NCI-H2171 (cell line): ENCODE measurements around the gene SGSM2.

Experiments
- DNase-seq: peaks from one replicate; lab custom pipeline; 2025; lab: John Stamatoyannopoulos, UW

SGSM2 gene

DNA sequence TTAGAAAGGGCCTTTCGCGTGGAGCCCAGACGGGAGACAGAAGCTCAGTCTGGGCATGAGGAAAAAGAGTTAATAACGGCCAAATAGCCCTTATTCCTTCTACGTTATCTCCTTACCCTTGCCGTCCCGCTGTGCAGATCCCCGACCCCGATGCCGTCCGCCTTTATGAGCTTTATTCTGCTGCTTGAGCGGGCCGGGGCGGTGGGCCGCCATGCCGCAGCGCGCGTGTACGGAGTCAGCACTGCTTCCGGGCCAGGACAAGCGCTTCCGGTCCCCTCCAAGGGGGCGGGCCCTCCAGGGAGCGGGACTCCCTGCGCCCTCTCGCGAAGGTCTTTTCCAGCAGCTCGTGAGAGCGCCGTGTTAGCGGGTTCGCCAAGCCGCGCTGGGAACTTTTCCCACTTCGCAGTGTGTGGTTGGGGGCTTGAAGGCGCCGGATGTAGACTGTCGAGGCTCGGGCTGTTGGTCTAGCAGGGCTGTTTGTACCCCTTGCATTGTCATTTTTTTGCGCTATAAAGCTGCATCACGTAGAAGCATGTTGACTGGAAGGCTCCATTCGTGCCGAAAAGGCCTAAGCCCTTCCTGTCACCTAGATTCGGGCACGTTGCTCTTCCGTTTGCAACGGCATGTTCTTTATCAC, 968 bp upstream of the SGSM2 start, which contains the start of gene TSR1:
TSS of gene TSR1 (minus strand) at position 243 of the 637 bp plus-strand sequence. CDS start at position 213, 30 bp downstream.
- DNase-seq = peak; percentile 90

GRCh38 chr17:2337544-2338314, 428 bp downstream of the SGSM2 start:
- DNase-seq = peak; percentile 29

DNA sequence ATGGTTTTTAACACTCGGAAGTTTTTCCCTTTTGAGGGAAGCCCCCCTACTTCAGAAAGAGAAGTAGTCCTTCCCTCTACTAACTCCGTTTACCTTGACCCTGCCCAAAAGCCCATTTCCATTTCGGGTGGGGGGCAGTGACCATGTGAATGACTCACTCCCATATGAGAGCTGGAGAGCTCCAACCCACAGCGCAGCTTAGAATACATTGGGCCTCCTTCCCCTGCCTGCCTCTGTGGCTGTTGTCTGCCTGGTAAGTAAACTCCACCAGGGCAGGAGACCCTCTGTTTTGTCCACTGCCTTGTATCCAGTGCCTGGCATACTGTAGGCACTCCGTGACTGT, 985 bp downstream of the SGSM2 start:
- no peak for DNase-seq

GRCh38 chr17:2343421-2343820, 6.1 kb downstream of the SGSM2 start:
- DNase-seq = no peak

DNA sequence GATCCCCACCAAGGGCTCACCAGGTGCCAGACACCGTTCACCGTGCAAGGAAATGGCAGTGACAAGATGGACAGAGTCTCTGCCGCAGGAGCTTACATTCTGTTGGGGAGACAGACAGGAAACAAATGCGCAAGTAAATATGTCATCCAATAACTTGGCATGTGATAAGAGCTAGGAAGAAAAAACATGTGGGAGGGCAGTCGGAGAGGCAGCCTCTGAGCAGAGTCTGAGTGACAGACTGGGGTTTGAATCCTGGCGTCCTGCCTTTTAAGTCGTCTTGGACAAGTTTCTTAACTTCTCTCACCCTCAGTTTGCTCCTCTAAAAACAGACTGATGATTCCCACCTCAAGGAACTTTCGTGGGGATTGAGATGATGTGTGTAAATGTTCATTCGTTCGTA, 7.2 kb downstream of the SGSM2 start:
- no peak for DNase-seq

GRCh38 chr17:2346475-2346874, 9.2 kb downstream of the SGSM2 start:
- DNase-seq = no peak

DNA sequence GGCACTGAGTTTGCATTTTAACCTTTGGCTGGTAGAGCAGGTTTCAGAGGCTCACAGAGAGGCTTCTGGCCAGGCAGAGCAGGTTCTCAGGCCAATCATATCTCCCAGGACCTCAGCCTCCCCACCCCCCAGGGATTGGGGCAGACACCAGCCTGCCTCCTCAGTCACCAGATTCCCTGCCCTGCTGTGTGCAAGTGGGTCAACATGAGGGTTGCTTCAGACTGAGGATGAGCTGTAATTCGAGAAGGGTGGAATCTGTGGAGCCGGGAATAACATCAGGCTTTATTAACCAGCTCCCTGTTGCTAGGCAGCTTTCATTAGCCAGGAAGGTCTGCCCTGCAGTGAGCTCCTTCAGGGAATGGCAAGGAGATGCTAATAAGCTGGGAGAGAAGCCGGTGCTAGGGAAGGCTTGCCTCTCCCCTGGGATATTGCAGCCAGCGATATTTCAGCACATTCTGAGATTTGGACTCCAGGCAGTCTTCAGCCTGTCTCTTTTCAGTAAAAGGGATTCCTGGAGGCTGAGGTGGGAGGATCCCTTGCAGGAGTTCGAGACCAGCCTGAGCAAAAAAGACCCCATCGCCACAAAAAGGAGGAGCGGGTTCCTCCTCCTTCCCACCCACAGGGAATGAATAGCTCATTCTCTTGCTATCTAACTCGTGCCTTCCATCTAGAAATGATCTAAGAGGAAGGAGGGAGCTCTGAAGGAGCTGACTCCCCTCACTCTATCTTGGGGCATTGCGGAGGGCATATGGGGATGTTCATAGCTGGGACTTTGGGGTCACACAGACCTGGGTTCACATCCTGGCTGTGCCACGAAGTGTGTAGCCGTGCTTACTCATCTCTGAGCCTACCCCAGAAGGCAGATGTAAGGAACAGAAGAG, 10.7 kb downstream of the SGSM2 start:
- peak; percentile 93 for DNase-seq

GRCh38 chr17:2351269-2351668, 14.0 kb downstream of the SGSM2 start:
- DNase-seq = no peak

DNA sequence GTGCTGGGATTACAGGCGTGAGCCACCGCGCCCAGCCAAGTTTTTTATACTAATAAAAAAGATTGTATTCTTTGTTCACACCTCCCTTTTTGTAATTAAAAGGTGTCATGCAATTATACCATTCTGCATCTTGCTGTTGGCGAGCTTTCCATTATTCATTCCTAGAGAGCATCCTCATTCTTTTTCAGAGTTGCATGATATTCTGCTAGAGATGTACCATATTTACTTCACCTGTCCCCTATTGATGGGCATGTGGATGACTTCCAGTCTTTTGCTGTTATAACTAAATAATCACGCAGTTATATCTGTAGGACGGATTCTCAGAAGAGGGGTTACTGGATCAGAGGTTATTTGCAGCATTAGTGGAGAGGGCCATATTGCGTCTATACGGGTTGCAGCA, 17.0 kb downstream of the SGSM2 start:
- DNase-seq = no peak

DNA sequence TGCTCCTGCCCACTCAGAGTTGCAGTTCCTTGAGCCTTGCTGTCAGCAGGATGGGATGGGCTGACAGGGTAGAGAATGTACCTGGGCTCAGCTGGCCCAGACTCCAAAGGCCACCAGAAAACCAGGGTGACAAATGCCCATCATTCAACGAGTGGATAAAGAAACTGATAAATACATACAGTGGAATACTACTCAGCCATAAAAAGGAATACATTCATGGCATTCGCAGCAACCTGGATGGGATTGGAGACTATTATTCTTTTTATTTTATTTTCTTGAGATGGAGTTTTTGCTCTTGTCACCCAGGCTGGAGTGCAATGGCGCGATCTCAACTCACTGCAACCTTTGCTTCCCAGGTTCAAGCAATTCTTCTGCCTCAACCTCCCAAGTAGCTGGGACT, 19.9 kb downstream of the SGSM2 start:
- DNase-seq = no peak

GRCh38 chr17:2357931-2358434, 20.7 kb downstream of the SGSM2 start:
- DNase-seq = no peak

- no peak for DNase-seq
Observed at GRCh38 chr17:2361010-2361760, 23.9 kb downstream of the SGSM2 start.

- DNase-seq = no peak
Observed at GRCh38 chr17:2362016-2362415, 24.7 kb downstream of the SGSM2 start.

GRCh38 chr17:2362416-2362815, 25.1 kb downstream of the SGSM2 start:
- no peak for DNase-seq

DNA sequence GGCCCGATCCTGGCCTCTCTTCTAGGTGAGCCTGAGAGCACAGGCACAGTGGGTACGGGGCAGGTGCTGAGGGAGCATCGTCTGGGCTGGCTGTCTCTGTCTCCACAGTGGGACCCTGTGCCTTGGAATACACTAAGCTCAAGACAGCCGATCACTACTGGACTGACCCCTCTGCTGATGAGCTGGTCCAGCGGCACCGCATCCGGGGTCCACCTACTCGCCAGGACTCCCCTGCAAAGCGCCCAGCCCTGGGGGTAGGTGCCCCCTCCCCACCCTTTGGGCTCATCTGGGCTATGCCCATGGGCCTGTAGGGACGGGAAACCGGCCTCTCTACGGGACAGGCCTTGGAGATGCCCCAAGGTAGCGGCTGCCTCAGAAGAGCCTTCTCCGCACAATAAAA, 25.6 kb downstream of the SGSM2 start:
- no peak for DNase-seq

DNA sequence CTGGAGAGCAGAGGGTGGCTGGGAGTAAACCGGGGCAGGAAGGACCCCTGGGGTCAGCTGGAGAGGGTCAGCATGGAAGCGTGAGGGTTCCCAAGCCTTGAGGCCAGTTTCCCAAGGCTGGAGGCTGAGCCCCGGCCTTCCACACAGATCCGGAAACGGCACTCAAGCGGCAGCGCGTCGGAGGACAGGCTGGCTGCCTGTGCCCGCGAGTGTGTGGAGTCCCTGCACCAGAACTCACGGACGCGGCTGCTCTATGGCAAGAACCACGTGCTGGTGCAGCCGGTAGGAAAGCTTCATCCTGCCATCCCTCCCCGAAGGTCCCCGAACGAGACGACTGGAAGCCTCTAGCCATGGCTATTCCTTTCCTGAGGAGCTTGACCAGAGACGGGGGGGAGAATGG, 26.0 kb downstream of the SGSM2 start:
- DNase-seq = no peak

DNA sequence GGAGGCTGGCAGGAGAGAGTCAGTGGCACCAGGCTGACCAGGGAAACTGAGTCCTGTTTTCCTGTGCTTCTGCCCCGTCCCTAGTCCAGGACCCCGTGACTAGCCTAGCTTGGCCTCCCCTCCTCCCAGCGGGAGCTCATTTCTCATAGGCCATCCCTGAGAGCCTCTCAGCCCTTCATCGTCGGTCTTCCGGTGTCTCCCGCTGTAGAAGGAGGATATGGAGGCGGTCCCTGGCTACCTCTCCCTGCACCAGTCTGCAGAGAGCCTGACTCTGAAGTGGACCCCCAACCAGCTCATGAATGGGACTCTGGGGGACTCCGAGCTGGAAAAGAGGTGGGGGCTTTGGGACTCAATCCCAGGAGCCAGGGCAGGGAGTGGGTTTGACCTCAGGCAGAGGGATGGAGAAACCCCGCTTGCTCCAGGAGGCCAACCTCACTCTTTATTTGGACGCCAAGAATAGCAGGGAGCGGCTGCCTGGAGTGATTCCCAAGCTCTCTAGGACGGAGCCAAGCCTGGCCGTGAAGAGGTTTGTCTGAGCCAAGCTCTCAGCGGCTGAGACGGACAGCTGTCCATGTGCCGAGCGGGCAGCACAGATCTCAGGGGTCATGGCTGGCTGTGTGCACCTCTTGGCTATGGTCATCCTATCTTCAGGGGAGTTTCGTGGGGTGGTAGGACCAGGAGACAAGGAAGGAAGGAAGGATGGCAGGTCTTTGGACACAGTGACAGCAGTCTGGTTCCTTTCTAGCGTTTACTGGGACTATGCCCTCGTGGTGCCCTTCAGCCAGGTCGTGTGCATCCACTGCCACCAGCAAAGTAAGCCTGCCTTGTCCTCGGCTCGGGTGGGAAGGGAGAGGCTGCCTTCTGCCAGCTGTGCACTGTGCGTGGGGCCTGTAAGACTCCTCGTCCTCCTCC, 26.8 kb downstream of the SGSM2 start:
- no peak for DNase-seq

GRCh38 chr17:2364763-2365116, 27.4 kb downstream of the SGSM2 start:
- DNase-seq = no peak

DNA sequence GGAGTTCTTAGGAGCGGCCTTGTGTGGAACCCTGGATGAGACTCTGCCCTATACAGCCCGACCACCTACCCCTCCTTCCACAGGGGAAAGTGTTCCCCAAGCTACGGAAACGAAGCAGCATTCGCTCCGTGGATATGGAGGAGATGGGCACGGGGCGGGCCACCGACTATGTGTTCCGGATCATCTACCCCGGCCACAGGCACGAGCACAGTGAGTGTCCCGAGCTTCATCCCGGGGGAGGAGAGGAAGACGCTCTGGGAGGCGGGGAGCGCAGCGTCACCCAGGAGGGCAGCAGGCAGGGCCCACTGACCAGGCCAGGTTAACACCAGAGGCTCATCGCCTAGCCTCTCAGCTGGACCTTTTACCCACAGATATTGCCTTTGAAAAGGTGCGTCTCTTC, 27.8 kb downstream of the SGSM2 start:
- DNase-seq = no peak

DNA sequence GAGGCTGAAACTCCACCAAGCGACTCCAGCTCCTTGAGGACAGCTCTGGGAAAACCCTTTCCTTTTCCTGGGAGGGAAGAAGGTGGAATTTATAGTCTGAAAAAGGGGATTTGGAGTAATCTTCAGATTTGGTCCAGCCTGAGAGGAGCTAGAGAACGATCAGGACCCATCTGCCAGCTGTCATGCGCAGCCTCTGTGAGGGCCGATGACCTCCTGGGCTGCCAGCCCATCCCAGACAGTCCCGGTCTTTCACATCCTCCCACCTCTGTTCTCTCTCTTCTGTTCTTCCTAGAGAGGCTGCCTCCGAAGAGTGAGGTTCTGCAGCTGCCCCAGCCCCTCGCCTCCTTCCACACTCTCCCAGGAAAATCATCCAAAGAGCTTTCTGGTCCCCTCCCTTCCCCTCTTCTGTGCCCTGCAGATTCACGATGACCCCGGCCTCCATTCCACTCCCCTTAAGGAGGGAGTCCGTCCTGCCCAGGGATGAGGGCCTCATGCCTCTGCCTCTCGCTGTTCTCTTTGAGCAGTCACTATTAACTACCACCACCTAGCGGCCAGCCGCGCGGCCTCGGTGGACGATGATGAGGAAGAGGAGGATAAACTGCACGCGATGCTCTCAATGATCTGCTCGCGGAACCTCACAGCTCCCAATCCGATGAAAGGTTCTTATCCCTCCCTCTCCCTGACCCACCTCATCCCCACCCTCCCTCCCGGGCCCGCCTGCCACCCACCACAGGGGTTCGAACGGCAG, 29.6 kb downstream of the SGSM2 start:
- DNase-seq = no peak
